ENCODE measurements around the gene DDX52. TPM values are rescaled to one million over a fixed set of nuclear protein-coding genes. Genes with fewer than 3 reads are reported as not detected.
A peak's percentile ranks its signal among the peaks of the same experiment; 100 is the strongest.

The DDX52 gene, protein sequence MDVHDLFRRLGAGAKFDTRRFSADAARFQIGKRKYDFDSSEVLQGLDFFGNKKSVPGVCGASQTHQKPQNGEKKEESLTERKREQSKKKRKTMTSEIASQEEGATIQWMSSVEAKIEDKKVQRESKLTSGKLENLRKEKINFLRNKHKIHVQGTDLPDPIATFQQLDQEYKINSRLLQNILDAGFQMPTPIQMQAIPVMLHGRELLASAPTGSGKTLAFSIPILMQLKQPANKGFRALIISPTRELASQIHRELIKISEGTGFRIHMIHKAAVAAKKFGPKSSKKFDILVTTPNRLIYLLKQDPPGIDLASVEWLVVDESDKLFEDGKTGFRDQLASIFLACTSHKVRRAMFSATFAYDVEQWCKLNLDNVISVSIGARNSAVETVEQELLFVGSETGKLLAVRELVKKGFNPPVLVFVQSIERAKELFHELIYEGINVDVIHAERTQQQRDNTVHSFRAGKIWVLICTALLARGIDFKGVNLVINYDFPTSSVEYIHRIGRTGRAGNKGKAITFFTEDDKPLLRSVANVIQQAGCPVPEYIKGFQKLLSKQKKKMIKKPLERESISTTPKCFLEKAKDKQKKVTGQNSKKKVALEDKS
- total RNA-seq (2021) (27.7 TPM in 2 replicates), Bru-seq, nascent RNA (percentile 77 among the genes with signal in this experiment), BruChase-seq, experiment 1, labeled RNA remaining after a 2-hour chase (percentile 80 among the genes with signal in this experiment), BruChase-seq, experiment 2, labeled RNA remaining after a 6-hour chase (percentile 85 among the genes with signal in this experiment)
- long read RNA-seq, full-length matches to known transcripts: 73 of 114 reads
- long read RNA-seq, partial matches to known transcripts: 20 of 114 reads
- long read RNA-seq, other reads (novel, unspliced or antisense): 21 of 114 reads

DNA sequence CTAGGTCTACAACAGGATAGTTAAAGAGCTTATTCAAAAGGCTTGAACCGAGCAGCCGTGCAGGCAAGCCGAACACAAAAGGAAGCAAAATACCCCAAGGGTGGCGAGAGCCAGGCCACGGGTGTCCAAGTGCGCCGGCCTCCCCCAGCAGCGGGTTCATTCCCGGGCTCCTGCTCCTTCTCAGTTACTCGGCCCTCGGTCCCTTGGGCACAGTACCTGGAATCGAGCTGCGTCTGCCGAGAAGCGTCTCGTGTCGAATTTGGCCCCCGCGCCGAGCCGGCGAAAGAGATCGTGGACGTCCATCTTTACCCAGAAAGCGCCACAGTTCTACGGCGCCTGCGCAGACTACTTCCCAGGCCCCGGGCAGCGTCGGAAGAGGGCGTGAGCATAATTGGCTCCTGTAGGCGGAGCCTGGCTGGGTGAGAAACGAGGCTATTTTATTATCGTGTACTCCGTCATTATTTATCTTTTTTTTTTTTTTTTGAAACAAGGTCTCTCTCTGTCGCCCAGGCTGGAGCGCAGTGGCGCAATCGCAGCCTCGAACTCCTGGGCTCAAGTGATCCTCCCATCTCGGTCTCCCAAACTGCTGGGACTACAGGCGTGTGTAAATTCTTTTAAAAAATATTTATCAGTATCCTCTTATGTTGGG, at the start of gene DDX52:
Gene DDX52 (minus strand): TSS at position 329 of the 649 bp plus-strand sequence. CDS start 26 bp downstream, at position 303.
- H3K27ac ChIP-seq (ENCODE audit: low read depth, low read length, poor library complexity, severe bottlenecking): peak within 1 kb of the TSS; percentile 77
- H3K27me3 ChIP-seq (replicated peaks; ENCODE audit: insufficient read depth, low read depth, low read length, poor library complexity): peaks cover 18% of the 10 kb centered on the region
- no peaks in the 10 kb centered on the region for H3K9me3 ChIP-seq (ENCODE audit: low read depth, low read length, poor library complexity, severe bottlenecking)
- TF ChIP-seq, protein P1, sequence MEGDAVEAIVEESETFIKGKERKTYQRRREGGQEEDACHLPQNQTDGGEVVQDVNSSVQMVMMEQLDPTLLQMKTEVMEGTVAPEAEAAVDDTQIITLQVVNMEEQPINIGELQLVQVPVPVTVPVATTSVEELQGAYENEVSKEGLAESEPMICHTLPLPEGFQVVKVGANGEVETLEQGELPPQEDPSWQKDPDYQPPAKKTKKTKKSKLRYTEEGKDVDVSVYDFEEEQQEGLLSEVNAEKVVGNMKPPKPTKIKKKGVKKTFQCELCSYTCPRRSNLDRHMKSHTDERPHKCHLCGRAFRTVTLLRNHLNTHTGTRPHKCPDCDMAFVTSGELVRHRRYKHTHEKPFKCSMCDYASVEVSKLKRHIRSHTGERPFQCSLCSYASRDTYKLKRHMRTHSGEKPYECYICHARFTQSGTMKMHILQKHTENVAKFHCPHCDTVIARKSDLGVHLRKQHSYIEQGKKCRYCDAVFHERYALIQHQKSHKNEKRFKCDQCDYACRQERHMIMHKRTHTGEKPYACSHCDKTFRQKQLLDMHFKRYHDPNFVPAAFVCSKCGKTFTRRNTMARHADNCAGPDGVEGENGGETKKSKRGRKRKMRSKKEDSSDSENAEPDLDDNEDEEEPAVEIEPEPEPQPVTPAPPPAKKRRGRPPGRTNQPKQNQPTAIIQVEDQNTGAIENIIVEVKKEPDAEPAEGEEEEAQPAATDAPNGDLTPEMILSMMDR (conservative IDR thresholded peaks at IDR 0.05; ENCODE audit: low read depth, low read length): no peak
- no peak for TF ChIP-seq EZH2 (IDR thresholded peaks at IDR 0.05; ENCODE audit: borderline replicate concordance, low read depth, low read length, poor library complexity, severe bottlenecking)
- DNase-seq (ENCODE audit: low spot score): peak; percentile 89
- CTCF ChIA-PET: no interaction called here
- intact Hi-C loops (cut with micrococcal nuclease; ENCODE audit: unreplicated experiment): no loop called here
- BruUV-seq (replicated peaks): no TSS peak
- H3K4me1 ChIP-seq (ENCODE audit: insufficient read depth, low read length, poor library complexity, severe bottlenecking): no peaks in the 10 kb centered on the region
- POLR2A ChIA-PET (ENCODE audit: low non-redundant PET): no interaction called here
- H3K36me3 ChIP-seq (ENCODE audit: insufficient read depth, low read length, poor library complexity, severe bottlenecking): peaks cover 7% of the 10 kb centered on the region
- H3K4me3 ChIP-seq (ENCODE audit: low read depth, low read length, poor library complexity, severe bottlenecking): peak within 1 kb of the TSS; percentile 79

DNA sequence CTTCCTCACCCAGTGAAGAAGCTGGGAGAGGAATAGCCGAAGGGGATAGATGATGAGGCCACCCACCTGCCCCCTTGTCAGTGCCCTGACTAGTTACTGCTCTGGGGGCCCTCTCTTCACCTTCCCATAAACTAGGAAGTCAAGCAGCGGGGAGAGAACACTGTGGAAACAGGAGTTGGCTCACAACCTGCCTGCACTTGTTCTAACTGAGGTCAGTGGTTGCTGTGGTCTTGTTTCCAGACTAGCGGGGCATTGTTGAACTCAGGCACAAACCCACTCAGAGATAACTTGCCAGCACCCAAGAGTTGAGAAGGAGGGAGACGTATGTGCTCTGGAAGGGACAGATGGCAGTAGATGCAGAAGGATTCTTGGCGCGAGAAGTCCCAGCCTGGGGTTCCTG, 48.6 kb upstream of the DDX52 start:
- POLR2A ChIA-PET (ENCODE audit: low non-redundant PET): no interaction called here
- Histone ChIP-seq H3K36me3 (ENCODE audit: insufficient read depth, low read length, poor library complexity, severe bottlenecking) (no peaks in the 10 kb centered on the region), H3K4me1 (ENCODE audit: insufficient read depth, low read length, poor library complexity, severe bottlenecking) (no peaks in the 10 kb centered on the region), H3K27me3 (replicated peaks; ENCODE audit: insufficient read depth, low read depth, low read length, poor library complexity) (no peaks in the 10 kb centered on the region), H3K4me3 (ENCODE audit: low read depth, low read length, poor library complexity, severe bottlenecking) (no peak overlapping the region), H3K27ac (ENCODE audit: low read depth, low read length, poor library complexity, severe bottlenecking) (no peak overlapping the region), H3K9me3 (ENCODE audit: low read depth, low read length, poor library complexity, severe bottlenecking) (no peaks in the 10 kb centered on the region)
- DNase-seq (ENCODE audit: low spot score): no peak
- TF ChIP-seq, protein P1 (conservative IDR thresholded peaks at IDR 0.05; ENCODE audit: low read depth, low read length): no peak
- TF ChIP-seq EZH2 (IDR thresholded peaks at IDR 0.05; ENCODE audit: borderline replicate concordance, low read depth, low read length, poor library complexity, severe bottlenecking): no peak
- CTCF ChIA-PET: no interaction called here
- no TSS peak for BruUV-seq (replicated peaks)
- intact Hi-C loops (cut with micrococcal nuclease; ENCODE audit: unreplicated experiment): no loop called here

DNA sequence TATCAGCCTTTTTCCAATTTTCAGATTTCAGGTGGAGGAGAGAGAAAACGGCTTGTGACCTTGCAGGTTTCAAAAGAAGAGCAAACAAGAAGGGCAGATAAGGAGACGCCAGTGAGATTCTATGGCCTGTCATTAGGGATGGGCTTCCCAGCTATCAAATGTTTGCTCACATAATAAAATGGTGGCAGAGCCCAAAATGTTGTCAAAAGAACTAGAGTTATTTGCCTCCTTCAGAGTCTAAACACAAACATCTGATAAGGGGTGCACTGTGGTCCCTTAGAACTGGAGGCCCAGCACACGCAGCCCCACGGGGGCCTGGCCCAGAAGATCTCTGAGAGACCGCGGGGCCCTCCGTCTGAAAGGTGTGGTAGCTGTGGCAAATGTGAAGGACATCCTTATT, 46.1 kb upstream of the DDX52 start:
- Histone ChIP-seq H3K36me3 (ENCODE audit: insufficient read depth, low read length, poor library complexity, severe bottlenecking) (no peaks in the 10 kb centered on the region), H3K4me1 (ENCODE audit: insufficient read depth, low read length, poor library complexity, severe bottlenecking) (no peaks in the 10 kb centered on the region), H3K4me3 (ENCODE audit: low read depth, low read length, poor library complexity, severe bottlenecking) (no peak overlapping the region), H3K27me3 (replicated peaks; ENCODE audit: insufficient read depth, low read depth, low read length, poor library complexity) (no peaks in the 10 kb centered on the region), H3K27ac (ENCODE audit: low read depth, low read length, poor library complexity, severe bottlenecking) (no peak overlapping the region), H3K9me3 (ENCODE audit: low read depth, low read length, poor library complexity, severe bottlenecking) (no peaks in the 10 kb centered on the region)
- no peak for DNase-seq (ENCODE audit: low spot score)
- intact Hi-C loops (cut with micrococcal nuclease; ENCODE audit: unreplicated experiment): no loop called here
- no TSS peak for BruUV-seq (replicated peaks)
- ChIA-PET POLR2A (ENCODE audit: low non-redundant PET) (interaction anchor here (0.5 kb wide), 1 partner anchor 180 kb away, joined by 11 read pairs; no protein-coding TSS in a partner anchor), CTCF (no interaction called here)
- TF ChIP-seq EZH2 (IDR thresholded peaks at IDR 0.05; ENCODE audit: borderline replicate concordance, low read depth, low read length, poor library complexity, severe bottlenecking): no peak
- TF ChIP-seq, protein P1 (conservative IDR thresholded peaks at IDR 0.05; ENCODE audit: low read depth, low read length): no peak
